OCI-LY7 (cell line): ENCODE results near the gene DPH1. TPM values are rescaled to one million over a fixed set of nuclear protein-coding genes. Genes with fewer than 3 reads are reported as not detected.

Experiments
- BruUV-seq: library from RNA; stranded (reverse); fragments of 400-500 nt; replicated peaks from 2 replicates; lab custom pipeline; 2021; lab: Mats Ljungman, UMichigan
- CTCF ChIA-PET: fragments of 300-600 bp; sonication (Branson Sonifier 250); formaldehyde crosslinking; loops from one replicate; lab custom pipeline; 2022; ENCODE audit warnings: antibody characterized with exemption; ENCODE audit not compliant: unreplicated experiment; lab: Charles Lee
- POLR2A ChIA-PET: fragments of 300-600 bp; sonication (Branson Sonifier 250); formaldehyde crosslinking; loops from one replicate; lab custom pipeline; 2022; ENCODE audit warnings: antibody characterized with exemption; lab: Charles Lee
- DNase-seq: peaks from one replicate; pipeline ENCODE4 v3.0.0-alpha.2; 2015; ENCODE audit warnings: low spot score
- H2AFZ ChIP-seq: fragments of 200-600 bp; sonication (generic), shearing (Covaris generic); 2 replicates; pipeline ENCODE4 v1.6.1; 2014; ENCODE audit warnings: mild to moderate bottlenecking, antibody characterized with exemption, low read length, moderate library complexity
- H3K27ac ChIP-seq: fragments of 200-600 bp; sonication (generic); 2 replicates; pipeline ENCODE4 v1.5.1; 2014; ENCODE audit warnings: mixed run types, low read depth, mild to moderate bottlenecking, moderate library complexity, low read length, inconsistent platforms; ENCODE audit not compliant: poor library complexity, severe bottlenecking
- H3K36me3 ChIP-seq: fragments of 200-600 bp; sonication (generic); 2 replicates; pipeline ENCODE4 v1.6.1; 2014; ENCODE audit warnings: mild to moderate bottlenecking, antibody characterized with exemption, low read length, moderate library complexity, mixed read lengths; ENCODE audit not compliant: insufficient read depth
- H3K4me1 ChIP-seq: fragments of 200-600 bp; sonication (generic); 2 replicates; pipeline ENCODE4 v1.5.1; 2014; ENCODE audit warnings: mild to moderate bottlenecking, low read length; ENCODE audit not compliant: insufficient read depth, poor library complexity, severe bottlenecking
- H3K4me2 ChIP-seq: fragments of 200-600 bp; sonication (generic); 2 replicates; pipeline ENCODE4 v1.6.1; 2014; ENCODE audit warnings: mild to moderate bottlenecking, low read length
- H3K4me3 ChIP-seq: fragments of 200-600 bp; sonication (generic); 2 replicates; pipeline ENCODE4 v1.5.1; 2014; ENCODE audit warnings: mild to moderate bottlenecking, low read depth, low read length; ENCODE audit not compliant: poor library complexity, severe bottlenecking
- H3K79me2 ChIP-seq: fragments of 200-600 bp; sonication (generic); 2 replicates; pipeline ENCODE4 v1.6.1; 2016; ENCODE audit warnings: low read depth, mild to moderate bottlenecking, low read length, moderate library complexity, mixed read lengths; ENCODE audit not compliant: insufficient read depth
- H3K9me2 ChIP-seq: fragments of 200-600 bp; sonication (generic); 2 replicates; pipeline ENCODE4 v1.6.1; 2016; ENCODE audit warnings: mild to moderate bottlenecking, low read length, mixed read lengths; ENCODE audit not compliant: insufficient read depth
- H3K9me3 ChIP-seq: fragments of 200-600 bp; sonication (generic); 2 replicates; pipeline ENCODE4 v1.6.1; 2014; ENCODE audit warnings: mild to moderate bottlenecking, mixed run types, low read length, mixed read lengths
- H4K20me1 ChIP-seq: fragments of 200-600 bp; sonication (generic); 2 replicates; pipeline ENCODE4 v1.6.1; 2014; ENCODE audit warnings: mild to moderate bottlenecking, antibody characterized with exemption, low read length, moderate library complexity, mixed read lengths; ENCODE audit not compliant: insufficient read depth
- CTCF ChIP-seq: fragments of 200-600 bp; sonication (generic); conservative IDR thresholded peaks from 2 replicates; pipeline ENCODE4 v1.5.1; 2014; ENCODE audit warnings: mild to moderate bottlenecking, antibody characterized with exemption, low read length, moderate library complexity, mixed read lengths
- EZH2phosphoT487 ChIP-seq: fragments of 200-600 bp; sonication (generic); IDR thresholded peaks from 2 replicates; pipeline ENCODE4 v1.6.1; 2018; ENCODE audit warnings: low read depth, borderline replicate concordance, mild to moderate bottlenecking, mixed run types, antibody characterized with exemption, low read length, moderate library complexity, mixed read lengths
- intact Hi-C: fragments of 100-400 bp; cut with micrococcal nuclease; formaldehyde crosslinking; loops from one replicate; pipeline ENCODE4 v1.10.0; 2022; ENCODE audit not compliant: unreplicated experiment
- total RNA-seq, 2 experiments: library from RNA; depleted of rRNA in 1 of 2; stranded (reverse); fragments of >200 nt in 1 of 2; shearing (Covaris generic) in 1 of 2; gene quantifications; 2 replicates each; pipeline ENCODE4 v1.2.3, GENCODE V29; 2014 to 2022

Gene DPH1
- total RNA-seq, 2 experiments from 2014 or later: 26.5 to 35.1 TPM

DNA sequence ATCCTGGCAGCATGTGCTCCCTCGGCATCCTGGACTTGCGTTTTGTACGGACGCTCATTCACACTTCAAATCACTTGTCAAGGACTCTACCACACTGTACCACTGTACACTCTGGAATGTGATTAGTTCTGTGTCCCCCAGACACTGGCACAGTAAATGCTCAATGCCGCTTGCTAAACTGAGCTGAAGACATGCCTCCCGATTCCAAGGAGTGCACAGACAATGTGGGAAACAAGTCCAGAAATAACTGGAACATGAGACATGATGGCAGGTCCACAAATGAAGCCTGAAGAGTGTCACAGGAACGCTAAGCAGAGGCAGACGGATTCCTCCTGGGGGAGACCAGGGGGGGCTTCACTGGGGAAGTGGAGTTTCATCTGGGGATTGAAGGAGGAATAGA lies 47.1 kb downstream of the DPH1 start:
- CTCF ChIA-PET: no interaction called here
- no peaks in the 10 kb centered on the region for H3K9me3 ChIP-seq
- POLR2A ChIA-PET: interaction anchor here (0.9 kb wide), 1 partner anchor 11 kb away, joined by 3 read pairs; no protein-coding TSS in a partner anchor

DNA sequence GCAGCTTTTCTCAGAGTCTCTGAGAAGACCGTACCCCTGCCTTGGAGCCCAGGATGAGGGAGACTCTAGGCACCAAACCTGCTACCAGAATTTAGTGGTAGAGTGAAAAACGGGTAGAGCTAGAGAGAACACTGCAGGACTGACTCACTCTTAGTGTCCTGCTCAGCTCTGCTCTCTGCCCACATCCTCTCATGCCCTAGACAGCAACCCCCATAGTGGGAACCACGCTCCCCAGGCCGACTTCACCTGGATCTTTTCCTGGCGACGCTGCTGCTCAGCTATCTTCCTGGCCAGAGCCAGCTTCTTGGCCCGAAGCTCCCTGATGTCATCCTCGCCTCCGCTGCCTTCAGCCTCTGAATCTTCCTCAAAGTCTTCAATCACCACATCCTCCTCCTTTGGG lies 51.6 kb downstream of the DPH1 start:
- peaks cover 8% of the 10 kb centered on the region; the same call in 1 of the 2 replicates for H3K36me3 ChIP-seq
- no peaks in the 10 kb centered on the region for H3K79me2 ChIP-seq
- H3K9me2 ChIP-seq: no peaks in the 10 kb centered on the region
- TF ChIP-seq CTCF (no peak), EZH2phosphoT487 (no peak)
- CTCF ChIA-PET: no interaction called here
- no peaks in the 10 kb centered on the region for H3K9me3 ChIP-seq
- H2AFZ ChIP-seq: no peak overlapping the region
- H3K27ac ChIP-seq: no peak overlapping the region
- intact Hi-C loops: no loop called here
- H3K4me3 ChIP-seq: no peak overlapping the region
- H3K4me2 ChIP-seq: no peak overlapping the region
- H3K4me1 ChIP-seq: peaks cover 6% of the 10 kb centered on the region
- POLR2A ChIA-PET: no interaction called here
- H4K20me1 ChIP-seq: no peaks in the 10 kb centered on the region
- no TSS peak for BruUV-seq
- DNase-seq: no peak

More for the DNA sequence above, 47.1 kb downstream of the DPH1 start:
- intact Hi-C loops: no loop called here
- TF ChIP-seq CTCF: no peak
- no peak for TF ChIP-seq EZH2phosphoT487
- no peak overlapping the region for H2AFZ ChIP-seq
- no peak overlapping the region for H3K4me3 ChIP-seq
- DNase-seq: no peak
- H3K79me2 ChIP-seq: no peaks in the 10 kb centered on the region
- no peaks in the 10 kb centered on the region for H4K20me1 ChIP-seq
- H3K4me2 ChIP-seq: no peak overlapping the region
- H3K27ac ChIP-seq: no peak overlapping the region
- no peaks in the 10 kb centered on the region for H3K9me2 ChIP-seq
- H3K36me3 ChIP-seq: peaks cover 8% of the 10 kb centered on the region; the same call in 1 of the 2 replicates
- H3K4me1 ChIP-seq: no peaks in the 10 kb centered on the region
- no TSS peak for BruUV-seq

- Histone ChIP-seq H3K4me3 (no peak overlapping the region), H3K4me1 (peaks cover 13% of the 10 kb centered on the region), H3K79me2 (no peaks in the 10 kb centered on the region), H3K4me2 (no peak overlapping the region), H4K20me1 (no peaks in the 10 kb centered on the region), H3K9me3 (no peaks in the 10 kb centered on the region), H3K9me2 (no peaks in the 10 kb centered on the region), H3K36me3 (peaks cover 8% of the 10 kb centered on the region; the same call in 1 of the 2 replicates), H2AFZ (no peak overlapping the region), H3K27ac (no peak overlapping the region)
- no TSS peak for BruUV-seq
- no peak for DNase-seq
- intact Hi-C loops: no loop called here
- CTCF ChIA-PET: no interaction called here
- TF ChIP-seq EZH2phosphoT487: no peak
- no peak for TF ChIP-seq CTCF
- POLR2A ChIA-PET: no interaction called here
These were observed 52.2 kb downstream of the DPH1 start for GRCh38 chr17:2082003-2082781.
